Motor neuron (in vitro differentiated cells): Measurements from ENCODE around the gene GLOD5. TPM values are rescaled to one million over a fixed set of nuclear protein-coding genes. Genes with fewer than 3 reads are reported as not detected.

Experiments
- ATAC-seq, 8 experiments: fragments of 200-7000 bp; cut with Tn5 transposase; replicated peaks in 6 of 8; 2 replicates each; pipeline ENCODE4 v1.8.0; 2021; ENCODE audit warnings: mild to moderate bottlenecking in 8 of 8, moderate library complexity in 8 of 8
- H3K27ac ChIP-seq, 2 donors: fragments of 250-450 bp; sonication (Bioruptor Pico); 2 replicates each; pipeline ENCODE4 v1.9.0; 2021; ENCODE audit warnings: antibody characterized with exemption in 2 of 2, mild to moderate bottlenecking in 2 of 2, moderate library complexity in 1 of 2
- H3K4me1 ChIP-seq, 2 donors: fragments of 250-450 bp; sonication (Bioruptor Pico); replicated peaks in 1 of 2; 2 replicates each; pipeline ENCODE4 v1.6.1; 2021; ENCODE audit warnings: antibody characterized with exemption in 2 of 2, mild to moderate bottlenecking in 2 of 2, moderate library complexity in 1 of 2
- H3K4me3 ChIP-seq, 5 donors: fragments of 250-450 bp; sonication (Bioruptor Pico); 2 replicates each; pipeline ENCODE4 v1.9.0; 2021; ENCODE audit warnings: antibody characterized with exemption in 5 of 5, mild to moderate bottlenecking in 5 of 5, moderate library complexity in 4 of 5
- WGBS, 10 experiments: fragments of 450-650 bp; shearing (Covaris generic); methylation state at CpG; one replicate each; pipeline ENCODE4 v1.0.0; 2022; 5-methylcytosine and 5-hydroxymethylcytosine counted together
- in situ Hi-C, 9 experiments: fragments of 400-800 bp; cut with MboI; loops; one replicate each; pipeline ENCODE4 v1.15.0; 2021; ENCODE audit warnings: low sequenced_read_pairs in 9 of 9, low pct_unique_long_range_greater_than_20kb in 2 of 9; ENCODE audit not compliant: unreplicated experiment in 9 of 9
- total RNA-seq, 8 experiments: library from RNA; unstranded; fragments of 300-600 nt; gene quantifications; 2 replicates each; pipeline versions ENCODE4 v1.2.3 to v1.2.4, GENCODE V29; 2022

Gene GLOD5
- total RNA-seq, 8 experiments from 2014 or later = not detected

GRCh38 chrX:48737213-48737938 is 24.2 kb upstream of the GLOD5 start:
- H3K4me1 ChIP-seq = peaks cover 7 to 10% of the 10 kb centered on the region in 2 donors
- peak overlapping the region; percentile 66 to 97 (median 77) for H3K4me3 ChIP-seq
- 7 to 41% (median 40%) methylated on average over 2 to 4 of the region's 48 CpGs; no CpG with 5 or more reads in 7 of the 10 experiments for WGBS, 10 experiments
- in situ Hi-C loops = no loop called here
- peak; percentile 97 to 98 (median 98) for ATAC-seq
- H3K27ac ChIP-seq = peak overlapping the region; percentile 98 to 99

GRCh38 chrX:48737940-48738339 is 23.6 kb upstream of the GLOD5 start:
- no peak for ATAC-seq
- 0 to 100% (median 72%) methylated on average over 1 to 3 of the region's 7 CpGs; no CpG with 5 or more reads in 6 of the 10 experiments for WGBS, 10 experiments
- Histone ChIP-seq H3K27ac (peak overlapping the region; percentile 98 to 99), H3K4me3 (peak overlapping the region; percentile 66 to 97 (median 77)), H3K4me1 (peaks cover 7 to 10% of the 10 kb centered on the region in 2 donors)
- in situ Hi-C loops = no loop called here

GRCh38 chrX:48741834-48742233 is 19.7 kb upstream of the GLOD5 start:
- Histone ChIP-seq H3K4me1 (peaks cover 7 to 10% of the 10 kb centered on the region in 2 donors), H3K4me3 (no peak overlapping the region), H3K27ac (no peak overlapping the region)
- 71 to 100% (median 87%) methylated on average over 1 to 8 of the region's 8 CpGs; no CpG with 5 or more reads in 6 of the 10 experiments for WGBS, 10 experiments
- in situ Hi-C loops = no loop called here
- no peak for ATAC-seq

DNA sequence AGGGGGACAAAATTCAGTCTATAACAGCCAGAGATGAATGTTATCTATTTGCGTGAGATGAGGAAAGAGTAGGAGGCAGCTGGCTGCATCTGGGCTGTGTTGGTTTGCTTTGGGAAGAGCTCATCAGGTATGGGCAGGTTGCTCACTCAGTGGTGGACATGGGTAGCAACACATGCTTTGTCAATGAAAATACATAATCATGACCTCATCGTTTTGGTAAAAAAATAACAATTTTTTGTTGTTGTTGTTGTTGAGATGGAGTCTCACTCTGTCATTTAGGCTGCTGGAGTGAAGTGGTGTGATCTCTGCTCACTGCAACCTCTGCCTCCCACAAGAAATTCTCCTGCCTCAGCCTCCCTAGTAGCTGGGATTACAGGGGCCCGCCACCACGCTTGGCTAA is 16.3 kb upstream of the GLOD5 start:
- no peak for ATAC-seq
- WGBS, 10 experiments = 0 to 40% methylated on average over 1 to 4 of the region's 4 CpGs; no CpG with 5 or more reads in 8 of the 10 experiments
- Histone ChIP-seq H3K4me1 (no peaks in the 10 kb centered on the region), H3K4me3 (no peak overlapping the region), H3K27ac (no peak overlapping the region)
- in situ Hi-C loops = no loop called here

- H3K4me1 ChIP-seq = no peaks in the 10 kb centered on the region
- 18 to 100% methylated on average over 1 to 4 of the region's 8 CpGs; no CpG with 5 or more reads in 8 of the 10 experiments for WGBS, 10 experiments
- in situ Hi-C loops = no loop called here
- ATAC-seq = no peak
- no peak overlapping the region for H3K27ac ChIP-seq
- no peak overlapping the region for H3K4me3 ChIP-seq
Observed at GRCh38 chrX:48747415-48748016, 14.0 kb upstream of the GLOD5 start.

DNA sequence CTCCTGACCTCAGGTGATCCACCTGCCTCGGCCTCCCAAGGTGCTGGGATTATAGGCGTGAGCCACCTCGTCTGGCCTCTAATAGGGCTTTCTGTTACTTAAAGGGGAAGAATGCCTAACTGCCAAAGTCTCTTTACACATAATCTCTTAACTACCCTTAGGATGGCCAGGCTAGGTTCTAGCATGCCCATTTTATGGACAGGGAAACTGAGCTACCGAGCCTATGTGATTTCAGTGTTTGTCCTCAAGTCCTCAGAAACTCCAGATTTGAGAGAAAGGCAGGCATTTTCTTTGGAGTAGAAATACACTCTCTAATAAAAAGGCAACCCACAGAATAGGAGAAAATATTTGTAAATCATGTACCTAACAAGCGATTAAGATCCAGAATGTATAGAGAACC is 12.4 kb upstream of the GLOD5 start:
- Histone ChIP-seq H3K4me1 (no peaks in the 10 kb centered on the region), H3K4me3 (no peak overlapping the region), H3K27ac (no peak overlapping the region)
- no peak for ATAC-seq
- in situ Hi-C loops = no loop called here
- 25 to 85% methylated on average over 2 of the region's 5 CpGs; no CpG with 5 or more reads in 8 of the 10 experiments for WGBS, 10 experiments

DNA sequence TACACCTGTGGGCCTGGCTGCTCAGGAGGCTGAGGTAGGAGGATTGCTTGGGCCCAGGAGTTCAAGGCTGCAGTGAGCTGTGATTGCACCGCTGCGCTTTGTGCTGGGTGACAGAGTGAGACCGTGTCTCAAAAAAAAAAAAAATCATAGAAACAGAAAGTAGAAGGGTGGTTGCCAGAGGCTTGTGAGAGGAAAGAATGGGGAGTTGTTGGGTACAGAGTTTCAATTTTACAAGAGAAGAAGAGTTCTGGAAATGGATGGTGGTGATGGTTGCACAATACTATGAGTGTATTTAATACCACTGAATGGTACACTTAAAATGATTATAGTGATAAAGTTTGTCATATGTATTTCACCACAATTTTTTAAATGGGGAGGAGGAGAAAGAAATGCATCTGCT is 10.2 kb upstream of the GLOD5 start:
- Histone ChIP-seq H3K4me1 (no peaks in the 10 kb centered on the region), H3K27ac (no peak overlapping the region), H3K4me3 (no peak overlapping the region)
- in situ Hi-C loops = no loop called here
- WGBS, 10 experiments = 17% methylated on average over 1 of the region's 3 CpGs; no CpG with 5 or more reads in 9 of the 10 experiments
- no peak for ATAC-seq

DNA sequence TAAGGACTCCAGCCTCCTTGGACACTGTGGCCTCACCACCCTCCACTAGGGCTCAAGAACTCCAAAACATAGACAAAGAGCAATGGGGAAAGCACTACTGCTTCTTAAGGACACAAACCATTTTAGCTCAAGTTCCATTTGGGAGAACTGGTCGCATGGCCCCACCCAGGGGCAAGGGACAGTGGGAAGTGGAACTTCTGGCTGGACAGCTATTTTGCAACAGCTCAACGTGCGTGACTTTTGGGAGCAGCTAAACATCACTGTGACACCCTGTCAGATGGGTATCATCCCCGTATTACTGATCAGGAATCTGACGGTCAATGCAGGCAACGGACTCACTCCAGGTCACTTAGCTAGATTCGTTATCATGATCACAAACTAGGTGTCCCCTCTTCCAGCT is 9.0 kb upstream of the GLOD5 start:
- in situ Hi-C loops = no loop called here
- H3K27ac ChIP-seq = no peak overlapping the region
- H3K4me1 ChIP-seq = no peaks in the 10 kb centered on the region
- H3K4me3 ChIP-seq = no peak overlapping the region
- ATAC-seq = no peak
- 57 to 66% methylated on average over 3 to 5 of the region's 7 CpGs; no CpG with 5 or more reads in 8 of the 10 experiments for WGBS, 10 experiments

- WGBS, 10 experiments = 50 to 100% methylated on average over 1 of the region's 8 CpGs; no CpG with 5 or more reads in 8 of the 10 experiments
- Histone ChIP-seq H3K4me3 (no peak overlapping the region), H3K4me1 (no peaks in the 10 kb centered on the region), H3K27ac (no peak overlapping the region)
- peak in 2 of 8 experiments; percentile 21 to 61 for ATAC-seq
- in situ Hi-C loops = no loop called here
Observed at GRCh38 chrX:48753708-48754228, 7.8 kb upstream of the GLOD5 start.

- no peak overlapping the region for H3K4me3 ChIP-seq
- H3K4me1 ChIP-seq = no peaks in the 10 kb centered on the region
- H3K27ac ChIP-seq = no peak overlapping the region
- 43% methylated on average over 8 of the region's 8 CpGs; no CpG with 5 or more reads in 9 of the 10 experiments for WGBS, 10 experiments
- ATAC-seq = no peak
- in situ Hi-C loops = no loop called here
Observed at GRCh38 chrX:48754238-48754637, 7.3 kb upstream of the GLOD5 start.

DNA sequence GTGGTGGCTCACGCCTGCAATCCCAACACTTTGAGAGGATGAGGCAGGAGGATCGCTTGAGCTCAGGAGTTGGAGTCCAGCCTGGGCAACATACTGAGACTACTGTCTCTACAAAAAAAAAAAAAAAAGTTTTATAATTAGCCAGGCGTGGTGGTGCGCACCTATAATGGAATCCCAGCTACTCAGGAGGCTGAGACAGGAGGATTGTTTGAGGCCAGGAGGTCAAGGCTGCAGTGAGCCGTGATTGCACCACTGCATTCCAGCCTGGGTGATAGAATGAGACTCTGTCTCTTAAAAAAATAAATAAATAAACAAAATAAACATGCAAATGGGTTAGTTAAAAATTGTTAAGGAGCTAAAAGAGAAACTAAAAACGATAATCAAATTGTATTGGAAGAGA is 7.7 kb downstream of the GLOD5 start:
- no peaks in the 10 kb centered on the region for H3K4me1 ChIP-seq
- no peak for ATAC-seq
- no peak overlapping the region for H3K27ac ChIP-seq
- in situ Hi-C loops = no loop called here
- WGBS, 10 experiments = 18 to 100% (median 83%) methylated on average over 1 to 6 of the region's 6 CpGs; no CpG with 5 or more reads in 5 of the 10 experiments
- H3K4me3 ChIP-seq = no peak overlapping the region

- in situ Hi-C loops = no loop called here
- no peak for ATAC-seq
- H3K4me1 ChIP-seq = no peaks in the 10 kb centered on the region
- no peak overlapping the region for H3K27ac ChIP-seq
- 48 to 80% methylated on average over 1 to 5 of the region's 6 CpGs; no CpG with 5 or more reads in 8 of the 10 experiments for WGBS, 10 experiments
- no peak overlapping the region for H3K4me3 ChIP-seq
Observed at GRCh38 chrX:48770296-48770695, 8.7 kb downstream of the GLOD5 start.

- no peaks in the 10 kb centered on the region for H3K4me1 ChIP-seq
- no peak overlapping the region for H3K4me3 ChIP-seq
- WGBS, 10 experiments = 34 to 44% methylated on average over 3 of the region's 6 CpGs; no CpG with 5 or more reads in 8 of the 10 experiments
- no peak overlapping the region for H3K27ac ChIP-seq
- in situ Hi-C loops = no loop called here
- no peak for ATAC-seq
Observed at GRCh38 chrX:48772602-48773001, 11.1 kb downstream of the GLOD5 start.
